Measurements from ENCODE around the gene TNMD. TPM values are rescaled to one million over a fixed set of nuclear protein-coding genes. Genes with fewer than 3 reads are reported as not detected.

Gene TNMD
- total RNA-seq, 4 donors from 2014 or later: 1.7 TPM; not detected in 3

DNA sequence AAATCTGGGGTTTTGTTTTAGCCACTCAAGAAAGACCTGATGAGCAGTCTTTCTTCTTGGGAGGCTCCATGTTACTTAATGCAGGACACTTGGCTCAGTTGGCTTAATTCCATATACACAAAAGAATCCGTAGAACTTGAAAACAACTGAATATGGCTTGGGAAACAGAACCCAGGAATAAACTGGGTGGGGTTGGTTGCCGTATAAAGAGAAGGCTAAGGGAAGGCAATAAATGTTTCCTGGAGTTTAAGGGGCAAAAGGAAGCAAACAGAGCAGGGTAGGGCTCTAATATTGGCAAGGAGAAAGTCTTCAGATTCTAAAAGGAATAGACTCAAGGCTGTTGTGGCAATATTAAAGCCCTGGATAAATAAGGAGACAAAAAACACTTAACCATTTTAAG, 8.4 kb downstream of the TNMD start:
- intact Hi-C loops (cut with DNase I; ENCODE audit: low total_unique reads): no loop called here
- Histone ChIP-seq H3K4me1 (no peaks in the 10 kb centered on the region), H3K9me3 (no peaks in the 10 kb centered on the region), H3K36me3 (no peaks in the 10 kb centered on the region), H3K4me3 (no peak overlapping the region), H3K27me3 (no peaks in the 10 kb centered on the region), H3K27ac (no peak overlapping the region)
- DNase-seq: no peak
- no peak for TF ChIP-seq POLR2A (IDR thresholded peaks at IDR 0.05)
- TF ChIP-seq, protein P1, sequence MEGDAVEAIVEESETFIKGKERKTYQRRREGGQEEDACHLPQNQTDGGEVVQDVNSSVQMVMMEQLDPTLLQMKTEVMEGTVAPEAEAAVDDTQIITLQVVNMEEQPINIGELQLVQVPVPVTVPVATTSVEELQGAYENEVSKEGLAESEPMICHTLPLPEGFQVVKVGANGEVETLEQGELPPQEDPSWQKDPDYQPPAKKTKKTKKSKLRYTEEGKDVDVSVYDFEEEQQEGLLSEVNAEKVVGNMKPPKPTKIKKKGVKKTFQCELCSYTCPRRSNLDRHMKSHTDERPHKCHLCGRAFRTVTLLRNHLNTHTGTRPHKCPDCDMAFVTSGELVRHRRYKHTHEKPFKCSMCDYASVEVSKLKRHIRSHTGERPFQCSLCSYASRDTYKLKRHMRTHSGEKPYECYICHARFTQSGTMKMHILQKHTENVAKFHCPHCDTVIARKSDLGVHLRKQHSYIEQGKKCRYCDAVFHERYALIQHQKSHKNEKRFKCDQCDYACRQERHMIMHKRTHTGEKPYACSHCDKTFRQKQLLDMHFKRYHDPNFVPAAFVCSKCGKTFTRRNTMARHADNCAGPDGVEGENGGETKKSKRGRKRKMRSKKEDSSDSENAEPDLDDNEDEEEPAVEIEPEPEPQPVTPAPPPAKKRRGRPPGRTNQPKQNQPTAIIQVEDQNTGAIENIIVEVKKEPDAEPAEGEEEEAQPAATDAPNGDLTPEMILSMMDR (IDR thresholded peaks at IDR 0.05): no peak

DNA sequence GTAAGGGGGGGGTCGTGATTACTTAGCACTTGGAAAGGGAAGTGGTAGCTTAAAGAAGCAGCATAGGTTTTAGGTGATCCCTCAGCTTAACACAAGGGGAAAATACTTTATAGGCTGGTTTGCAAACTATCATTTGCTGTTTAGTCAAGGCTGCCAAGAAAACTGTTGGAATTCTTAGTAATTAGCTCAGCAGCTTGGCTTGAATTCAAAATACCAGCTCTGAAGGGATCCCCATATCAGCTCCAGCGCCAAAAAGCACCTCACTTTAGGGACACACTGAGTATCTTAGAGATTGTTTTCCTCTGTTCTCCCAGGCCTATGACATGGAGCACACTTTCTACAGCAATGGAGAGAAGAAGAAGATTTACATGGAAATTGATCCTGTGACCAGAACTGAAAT, 8.8 kb downstream of the TNMD start:
- DNase-seq: no peak
- no peak overlapping the region for H3K27ac ChIP-seq
- H3K4me1 ChIP-seq: no peaks in the 10 kb centered on the region
- no peak overlapping the region for H3K4me3 ChIP-seq
- H3K36me3 ChIP-seq: no peaks in the 10 kb centered on the region
- intact Hi-C loops (cut with DNase I; ENCODE audit: low total_unique reads): no loop called here
- H3K9me3 ChIP-seq: no peaks in the 10 kb centered on the region
- no peaks in the 10 kb centered on the region for H3K27me3 ChIP-seq
- TF ChIP-seq, protein P1 (IDR thresholded peaks at IDR 0.05): no peak
- no peak for TF ChIP-seq POLR2A (IDR thresholded peaks at IDR 0.05)

DNA sequence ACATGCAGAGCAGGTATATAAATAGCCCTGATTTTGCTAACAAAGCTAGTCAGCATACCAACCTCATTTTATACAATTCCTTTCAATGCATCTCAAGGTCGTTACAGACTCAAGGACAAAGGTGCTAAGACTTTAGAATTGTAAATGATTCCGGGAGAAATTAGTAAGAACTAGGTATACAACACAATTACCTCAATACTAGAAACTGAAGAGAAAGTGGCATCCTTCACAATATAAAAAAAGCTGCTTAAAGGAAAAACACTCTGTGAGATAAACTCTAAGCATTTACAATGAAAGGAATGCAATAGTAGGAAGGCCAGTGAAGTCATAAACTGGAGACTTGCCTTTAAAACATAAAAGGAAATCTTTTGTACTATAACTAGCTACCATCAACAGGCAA, 11.9 kb downstream of the TNMD start:
- H3K36me3 ChIP-seq: no peaks in the 10 kb centered on the region
- H3K9me3 ChIP-seq: no peaks in the 10 kb centered on the region
- no peak overlapping the region for H3K27ac ChIP-seq
- no peaks in the 10 kb centered on the region for H3K4me1 ChIP-seq
- no peak overlapping the region for H3K4me3 ChIP-seq
- peaks cover 0 to 4% of the 10 kb centered on the region in 2 donors for H3K27me3 ChIP-seq
- no peak for TF ChIP-seq POLR2A (IDR thresholded peaks at IDR 0.05)
- TF ChIP-seq, protein P1 (IDR thresholded peaks at IDR 0.05): no peak
- DNase-seq: no peak
- intact Hi-C loops (cut with DNase I; ENCODE audit: low total_unique reads): no loop called here

DNA sequence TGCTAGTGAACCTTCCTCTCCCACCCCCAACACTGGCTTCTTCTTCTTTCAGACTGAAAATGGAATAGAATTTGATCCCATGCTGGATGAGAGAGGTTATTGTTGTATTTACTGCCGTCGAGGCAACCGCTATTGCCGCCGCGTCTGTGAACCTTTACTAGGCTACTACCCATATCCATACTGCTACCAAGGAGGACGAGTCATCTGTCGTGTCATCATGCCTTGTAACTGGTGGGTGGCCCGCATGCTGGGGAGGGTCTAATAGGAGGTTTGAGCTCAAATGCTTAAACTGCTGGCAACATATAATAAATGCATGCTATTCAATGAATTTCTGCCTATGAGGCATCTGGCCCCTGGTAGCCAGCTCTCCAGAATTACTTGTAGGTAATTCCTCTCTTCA, 14.7 kb downstream of the TNMD start:
- DNase-seq: no peak
- Histone ChIP-seq H3K4me1 (no peaks in the 10 kb centered on the region), H3K36me3 (no peaks in the 10 kb centered on the region), H3K27ac (no peak overlapping the region), H3K9me3 (no peaks in the 10 kb centered on the region), H3K27me3 (peaks cover 0 to 4% of the 10 kb centered on the region in 2 donors), H3K4me3 (no peak overlapping the region)
- intact Hi-C loops (cut with DNase I; ENCODE audit: low total_unique reads): no loop called here
- no peak for TF ChIP-seq POLR2A (IDR thresholded peaks at IDR 0.05)
- TF ChIP-seq, protein P1 (IDR thresholded peaks at IDR 0.05): no peak

DNA sequence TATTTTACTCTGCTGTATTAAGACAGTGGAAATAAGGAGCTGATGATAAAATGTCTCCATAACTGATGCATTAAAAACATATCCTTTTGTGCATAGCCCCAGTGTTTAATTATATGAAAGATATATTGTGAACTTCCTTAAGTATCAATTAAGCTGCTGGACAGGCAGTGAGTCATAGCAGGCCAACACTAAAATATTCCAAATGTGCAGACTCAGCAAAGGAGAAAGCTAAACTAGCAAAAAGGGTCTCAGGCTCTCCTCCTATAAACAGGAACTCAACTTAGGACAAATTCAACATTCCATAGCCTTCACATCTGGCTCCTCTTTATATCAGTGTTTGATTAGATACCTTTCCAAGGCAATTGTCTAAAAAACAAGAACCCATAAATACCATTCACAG, 15.6 kb downstream of the TNMD start:
- Histone ChIP-seq H3K36me3 (no peaks in the 10 kb centered on the region), H3K27ac (no peak overlapping the region), H3K27me3 (peaks cover 0 to 4% of the 10 kb centered on the region in 2 donors), H3K4me3 (no peak overlapping the region), H3K4me1 (no peaks in the 10 kb centered on the region), H3K9me3 (no peaks in the 10 kb centered on the region)
- no peak for DNase-seq
- intact Hi-C loops (cut with DNase I; ENCODE audit: low total_unique reads): no loop called here
- TF ChIP-seq, protein P1 (IDR thresholded peaks at IDR 0.05): no peak
- no peak for TF ChIP-seq POLR2A (IDR thresholded peaks at IDR 0.05)

Measured in uterus (tissue), 4 donors.